HEK293 (cell line): ENCODE data around the gene SPON2.

Experiments used
- CTCF ChIP-seq: fragments of 450-650 bp; formaldehyde crosslinking; IDR thresholded peaks from 2 replicates; pipeline ENCODE4 v1.5.1; 2016; ENCODE audit warnings: missing biosample characterization, missing genetic modification characterization
- ELK4 ChIP-seq: IDR thresholded peaks from 2 replicates; pipeline ENCODE4 v1.6.1; 2011; ENCODE audit warnings: mild to moderate bottlenecking, low read depth, low read length, borderline replicate concordance
- HOXD13 ChIP-seq: sonication (generic); formaldehyde crosslinking; IDR thresholded peaks from 2 replicates; pipeline ENCODE4 v1.8.0; 2022; ENCODE audit warnings: missing genetic modification reagents, borderline replicate concordance
- MEIS1 ChIP-seq: sonication (generic); formaldehyde crosslinking; IDR thresholded peaks from 2 replicates; pipeline ENCODE4 v1.8.1; 2022; ENCODE audit warnings: missing genetic modification reagents, mild to moderate bottlenecking, borderline replicate concordance
- OSR2 ChIP-seq: fragments of 450-650 bp; formaldehyde crosslinking; IDR thresholded peaks from 2 replicates; pipeline ENCODE4 v1.5.1; 2016; ENCODE audit warnings: missing biosample characterization, missing genetic modification characterization
- OVOL3 ChIP-seq: fragments of 450-650 bp; formaldehyde crosslinking; IDR thresholded peaks from 2 replicates; pipeline ENCODE4 v1.5.1; 2016; ENCODE audit warnings: missing biosample characterization, missing genetic modification characterization
- YY1 ChIP-seq: fragments of 450-650 bp; formaldehyde crosslinking; IDR thresholded peaks from 2 replicates; pipeline ENCODE4 v1.5.1; 2018; ENCODE audit warnings: missing biosample characterization, missing genetic modification characterization
- ZBTB26 ChIP-seq: fragments of 450-650 bp; formaldehyde crosslinking; optimal IDR thresholded peaks from 2 replicates; pipeline ENCODE3; 2016; ENCODE audit warnings: missing biosample characterization, mild to moderate bottlenecking, missing genetic modification characterization
- ZNF214 ChIP-seq: fragments of 450-650 bp; formaldehyde crosslinking; IDR thresholded peaks from 2 replicates; pipeline ENCODE4 v1.5.1; 2017; ENCODE audit warnings: missing biosample characterization, mild to moderate bottlenecking, missing genetic modification characterization, borderline replicate concordance
- ZNF292 ChIP-seq: fragments of 450-650 bp; formaldehyde crosslinking; IDR thresholded peaks from 2 replicates; pipeline ENCODE4 v1.5.1; 2016; ENCODE audit warnings: low read depth, missing biosample characterization, missing genetic modification characterization, borderline replicate concordance
- ZNF510 ChIP-seq: fragments of 450-650 bp; formaldehyde crosslinking; IDR thresholded peaks from 2 replicates; pipeline ENCODE4 v1.5.1; 2018; ENCODE audit warnings: mild to moderate bottlenecking, missing genetic modification characterization, missing biosample characterization; ENCODE audit not compliant: insufficient replicate concordance
- ZNF580 ChIP-seq: fragments of 450-650 bp; formaldehyde crosslinking; IDR thresholded peaks from 2 replicates; pipeline ENCODE4 v1.5.1; 2016; ENCODE audit warnings: missing biosample characterization, missing genetic modification characterization
- ZNF830 ChIP-seq: fragments of 450-650 bp; IDR thresholded peaks from 2 replicates; pipeline ENCODE4 v1.5.0; 2018; ENCODE audit warnings: missing biosample characterization, missing genetic modification characterization, low read depth, mild to moderate bottlenecking, moderate library complexity

- no peak for TF ChIP-seq ZNF580
- no peak for TF ChIP-seq OSR2 (tag by site-specific recombination)
- TF ChIP-seq MEIS1 (CRISPR knock-in tag) = no peak
- no peak for TF ChIP-seq ZNF292
- no peak for TF ChIP-seq ZNF830 (tag by site-specific recombination)
- no peak for TF ChIP-seq CTCF (tag by site-specific recombination)
- TF ChIP-seq ZNF510 (tag by site-specific recombination) = no peak
- TF ChIP-seq ZBTB26 (tag by site-specific recombination) = no peak
- no peak for TF ChIP-seq HOXD13 (CRISPR knock-in tag)
- TF ChIP-seq ZNF214 (tag by site-specific recombination) = no peak
- TF ChIP-seq ELK4 = no peak
- no peak for TF ChIP-seq OVOL3
- no peak for TF ChIP-seq YY1 (tag by site-specific recombination)
These were observed 34.1 kb upstream of the SPON2 start for GRCh38 chr4:1206299-1207156.
